NCI-H526 treated with DMSO at 0.1 percent for 48 hours (cell line): ENCODE measurements around the gene WFIKKN1.

ENCODE experiments used
- DNase-seq: peaks from one replicate; lab custom pipeline; 2025; lab: John Stamatoyannopoulos, UW

The WFIKKN1 gene

DNA sequence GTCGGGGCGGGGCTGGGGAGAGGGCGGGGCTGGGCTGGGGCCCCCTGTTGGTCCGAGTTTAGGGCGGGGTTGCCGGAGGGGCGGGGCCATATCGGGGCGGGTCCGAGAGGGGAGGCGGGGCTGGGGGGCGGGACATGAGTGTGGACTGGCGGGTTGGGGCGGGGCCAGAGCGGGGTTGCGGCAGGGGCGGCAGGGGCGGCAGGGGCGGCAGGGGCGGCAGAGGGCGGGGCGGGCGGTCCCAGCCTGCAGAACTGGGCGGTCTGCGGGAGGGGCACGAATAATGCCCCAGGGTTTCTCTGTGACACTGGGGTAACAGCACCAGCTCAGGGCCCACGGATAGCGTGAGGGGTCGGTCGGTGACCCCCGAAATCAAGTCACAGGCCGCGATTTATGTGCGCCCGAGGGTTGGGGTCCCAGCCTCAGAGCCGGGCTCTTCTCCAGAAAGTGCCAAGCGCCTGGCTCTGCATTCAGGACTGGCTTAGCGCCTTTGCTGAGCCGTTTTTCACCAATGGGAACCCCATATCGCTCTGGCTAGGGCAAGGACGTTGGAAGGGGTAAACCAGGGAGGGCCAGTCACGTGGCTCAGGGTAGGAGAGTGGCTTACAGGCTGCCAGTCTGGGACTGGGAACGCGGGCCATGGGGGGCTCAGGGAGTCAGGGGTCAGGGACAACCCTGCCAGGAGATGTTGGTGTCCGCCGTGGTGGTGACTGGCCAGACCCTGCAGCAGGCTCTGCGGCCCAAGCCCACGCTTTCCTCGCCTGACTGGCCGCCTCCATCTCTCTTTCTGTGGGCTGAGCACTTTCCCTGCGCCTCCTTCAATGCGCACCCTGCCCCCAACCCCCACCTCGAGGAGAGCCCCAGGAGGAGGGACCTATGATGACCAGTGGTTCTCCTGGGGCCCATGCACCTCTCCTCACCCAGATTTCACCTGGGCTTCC lies 6.6 kb downstream of the WFIKKN1 start:
- peak; percentile 61 for DNase-seq

DNA sequence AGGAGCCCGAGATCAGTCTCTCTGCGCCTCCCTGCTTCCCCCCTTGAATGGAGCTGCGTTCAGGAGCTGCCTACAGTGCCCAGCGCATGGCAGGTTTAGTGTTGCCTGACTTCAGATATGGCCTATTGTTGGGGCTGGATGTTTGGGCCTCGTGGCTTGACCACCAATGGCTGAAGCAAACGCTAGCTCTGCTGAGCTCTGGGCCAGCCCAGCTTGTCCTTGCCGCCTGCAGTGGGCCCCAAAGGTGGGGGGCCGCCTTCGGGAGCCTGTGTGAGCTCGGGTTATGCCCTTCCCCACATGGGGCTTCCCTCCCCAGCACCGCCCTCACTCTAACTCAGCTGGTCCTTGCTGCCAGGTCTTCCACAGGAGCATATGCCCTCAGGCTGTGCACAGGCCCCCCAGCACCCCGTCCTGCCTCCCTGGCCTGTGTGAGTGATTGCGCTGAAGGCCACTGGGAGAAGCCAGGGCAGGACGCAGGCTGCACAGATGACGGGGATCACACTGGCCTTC lies 7.3 kb downstream of the WFIKKN1 start:
- no peak for DNase-seq

DNA sequence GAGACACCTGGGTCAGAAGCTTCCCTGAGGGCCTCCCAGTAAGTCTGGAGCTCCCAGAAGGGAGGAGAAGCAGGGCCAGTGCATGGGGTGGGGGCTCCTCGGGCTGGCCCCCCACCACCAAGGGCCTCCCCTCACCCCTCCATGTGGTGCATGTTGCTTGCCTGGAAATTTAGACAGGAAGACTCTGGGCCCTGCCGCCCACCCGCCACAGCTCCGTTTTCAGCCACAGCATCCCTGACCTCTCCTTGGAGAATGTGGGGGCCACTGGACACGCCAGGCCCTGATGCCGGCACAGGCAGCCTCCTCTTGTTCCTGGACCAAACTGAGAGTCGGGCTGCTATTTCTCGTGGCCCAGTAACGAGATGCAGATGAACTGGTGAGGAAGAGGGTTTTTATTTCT lies 8.1 kb downstream of the WFIKKN1 start:
- DNase-seq = no peak

DNA sequence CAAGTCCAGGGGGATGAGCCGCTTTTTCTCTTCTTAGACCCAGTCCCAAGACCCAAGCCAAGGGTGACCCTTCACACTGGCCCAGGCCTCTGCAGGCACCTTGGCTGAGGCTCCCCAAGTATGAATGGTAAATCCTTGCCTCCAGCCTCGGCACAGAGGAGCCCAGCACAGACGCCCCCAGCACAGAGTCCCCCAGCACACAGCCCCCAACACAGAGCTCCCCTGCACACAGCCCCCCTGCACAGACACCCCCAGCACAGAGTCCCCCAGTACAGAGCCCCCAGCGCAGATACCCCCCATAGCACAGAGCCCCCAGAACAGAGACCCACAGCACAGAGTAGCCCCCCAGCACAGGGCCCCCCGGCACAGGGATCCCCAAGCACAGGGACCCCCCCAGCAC lies 9.8 kb downstream of the WFIKKN1 start:
- DNase-seq = no peak

DNA sequence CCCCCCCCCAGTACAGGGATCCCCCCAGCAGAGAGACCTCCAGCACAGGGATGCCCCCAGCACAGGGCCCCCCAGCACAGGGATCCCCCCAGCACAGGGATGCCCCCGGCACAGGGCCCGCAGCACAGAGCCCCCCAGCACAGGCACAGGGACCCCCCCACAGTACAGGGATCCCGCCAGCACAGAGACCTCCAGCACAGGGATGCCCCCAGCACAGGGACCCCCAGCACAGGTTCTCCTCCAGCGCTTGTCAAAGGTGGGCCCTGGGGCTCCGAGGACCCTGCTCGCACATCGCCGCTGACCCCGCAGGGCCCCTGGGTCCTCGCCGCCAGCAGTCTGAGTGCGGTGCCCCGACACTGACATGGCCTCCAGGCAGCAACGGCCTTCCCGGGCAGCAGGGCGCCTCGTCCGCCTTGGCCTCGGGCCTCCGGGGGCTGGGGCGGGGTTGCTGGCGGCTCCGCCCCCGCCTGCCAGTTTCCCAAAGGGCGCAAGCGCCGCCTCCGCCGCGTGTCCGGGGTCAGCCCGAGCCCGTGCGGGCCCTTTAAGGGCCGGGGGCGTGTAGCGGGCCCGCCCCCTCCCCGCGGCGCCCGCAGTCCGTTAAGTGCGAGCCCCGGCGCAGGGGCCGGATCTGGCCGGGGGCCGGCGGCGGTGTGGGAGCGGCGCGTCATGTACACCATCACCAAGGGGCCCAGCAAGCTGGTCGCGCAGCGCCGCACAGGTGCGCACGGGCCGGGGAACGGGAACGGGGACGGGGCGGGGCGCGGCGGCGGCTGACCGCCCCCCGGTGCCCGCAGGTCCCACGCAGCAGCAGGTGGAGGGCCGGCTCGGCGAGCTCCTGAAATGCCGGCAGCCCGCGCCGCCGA lies 10.8 kb downstream of the WFIKKN1 start, which contains the start of gene MCRIP2:
Gene MCRIP2, plus strand, starts transcription at position 503 of the 863 bp plus-strand sequence. Its CDS starts 164 bp downstream, at position 667.
- peak; percentile 46 for DNase-seq

DNA sequence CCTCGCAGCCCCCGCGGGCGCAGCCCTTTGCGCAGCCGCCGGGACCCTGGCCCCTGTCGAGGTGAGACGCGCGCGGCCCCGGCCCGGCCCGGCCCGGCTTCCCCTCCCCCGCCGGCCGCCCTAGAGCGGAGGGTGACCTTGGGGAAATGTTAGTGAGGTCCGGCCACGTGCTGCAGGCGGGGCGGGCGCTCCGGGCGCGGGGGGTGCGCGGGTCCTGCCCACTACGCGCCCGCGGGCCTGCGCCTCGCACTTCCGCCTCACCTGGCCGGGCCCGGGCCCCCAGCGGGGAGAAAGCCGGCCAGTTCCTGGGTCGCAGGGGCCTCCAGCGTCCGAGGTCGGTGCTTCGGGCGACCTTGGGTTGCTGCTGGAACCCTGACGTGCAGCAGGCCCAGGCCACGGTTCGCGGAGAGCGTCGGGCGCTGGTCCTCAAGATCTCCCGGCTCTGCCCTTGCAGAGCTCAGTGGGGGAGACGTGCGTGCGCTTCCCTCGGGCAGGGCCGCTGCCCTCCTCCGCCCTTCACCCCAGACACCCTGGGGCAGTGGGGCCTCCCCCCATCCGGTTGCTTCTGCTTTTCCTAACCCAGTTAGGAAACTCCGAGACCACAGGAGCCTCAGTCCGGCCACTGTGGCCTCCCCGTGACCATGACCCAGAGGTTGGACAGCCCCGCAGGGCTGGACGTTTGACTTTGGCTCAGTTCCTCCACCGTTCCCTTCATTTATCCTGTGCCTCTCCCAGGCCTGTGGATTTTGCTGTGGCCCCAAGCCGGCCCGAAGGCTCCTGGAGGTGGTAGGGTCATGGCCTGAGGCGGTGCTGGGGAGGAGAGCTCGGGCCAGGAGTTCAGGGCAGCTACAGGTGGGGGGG lies 11.6 kb downstream of the WFIKKN1 start:
- DNase-seq = no peak

DNA sequence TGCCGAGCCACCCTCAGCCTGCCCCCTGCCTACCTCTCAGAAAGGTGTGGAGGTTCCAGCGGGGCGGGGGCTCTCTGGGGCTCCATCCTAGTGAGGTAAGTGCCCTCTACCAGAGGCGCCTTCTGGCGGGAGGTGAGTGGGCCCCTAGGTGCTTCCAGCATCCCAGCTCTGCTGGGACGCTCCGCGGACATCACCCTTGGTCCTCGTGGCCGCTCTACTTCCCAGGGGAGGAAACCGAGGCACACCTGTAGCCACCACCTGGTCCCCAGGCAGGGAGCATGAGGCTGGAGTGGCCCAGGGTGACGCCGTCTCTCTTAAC lies 12.2 kb downstream of the WFIKKN1 start:
- DNase-seq = no peak

DNA sequence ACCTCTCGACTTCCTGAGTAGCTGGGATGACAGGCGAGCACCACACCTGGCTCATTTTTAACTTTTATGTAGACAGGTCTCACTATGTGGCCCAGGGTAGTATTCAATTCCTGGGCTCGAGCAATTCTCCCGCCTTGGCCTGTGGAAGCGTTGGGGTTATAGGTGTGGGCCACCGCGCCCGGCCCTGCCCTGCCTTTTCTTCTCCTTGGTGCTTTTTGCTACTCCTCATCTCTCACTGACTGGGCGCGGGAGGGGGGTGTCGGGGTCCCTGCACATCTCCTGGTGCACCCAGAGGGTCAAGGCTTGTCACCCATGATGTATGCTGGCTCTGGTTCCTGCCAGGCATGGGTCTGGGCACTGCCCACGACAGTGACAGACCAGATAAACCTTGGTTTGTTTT lies 13.8 kb downstream of the WFIKKN1 start:
- DNase-seq = no peak

DNA sequence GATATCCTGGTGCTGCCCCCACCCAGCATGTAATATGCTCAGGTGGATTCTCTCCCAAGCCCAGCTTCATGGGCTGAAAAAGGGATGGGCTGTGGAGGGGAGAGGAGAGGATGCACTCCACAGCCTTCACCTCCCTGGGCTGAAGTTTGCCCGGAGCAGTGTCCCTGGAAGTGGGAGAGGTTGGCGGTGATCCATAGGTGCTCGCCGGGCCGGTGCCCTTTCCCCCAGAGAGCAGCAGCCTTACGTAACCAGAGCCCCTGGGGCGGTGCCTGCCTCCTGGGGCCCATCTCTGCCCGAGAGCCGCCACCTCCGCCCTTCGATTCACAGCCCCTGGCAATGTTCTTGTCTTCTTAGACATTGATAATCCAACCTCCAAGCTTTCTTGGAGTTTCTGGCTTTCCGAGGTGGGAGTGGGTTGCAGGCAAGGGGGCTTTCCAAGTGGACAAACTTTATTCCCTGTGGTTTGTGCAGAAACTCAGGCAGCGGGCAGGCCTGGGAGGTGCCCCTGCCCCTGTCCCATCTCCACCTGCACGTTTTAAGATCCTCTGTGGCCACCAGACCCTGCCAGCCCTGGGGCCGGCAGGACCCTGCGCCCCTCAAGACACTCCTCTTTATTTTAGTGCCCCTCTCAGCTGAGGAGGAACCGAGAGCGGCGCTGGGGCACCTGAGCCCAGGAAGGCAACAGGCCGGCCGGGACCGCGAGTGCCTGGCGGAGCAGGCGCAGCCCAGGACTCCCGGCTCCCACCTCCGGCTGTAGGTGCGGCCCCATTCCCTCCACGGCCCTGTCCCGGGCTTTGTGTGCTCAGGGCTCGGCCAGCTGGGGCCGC lies 15.3 kb downstream of the WFIKKN1 start:
- no peak for DNase-seq

DNA sequence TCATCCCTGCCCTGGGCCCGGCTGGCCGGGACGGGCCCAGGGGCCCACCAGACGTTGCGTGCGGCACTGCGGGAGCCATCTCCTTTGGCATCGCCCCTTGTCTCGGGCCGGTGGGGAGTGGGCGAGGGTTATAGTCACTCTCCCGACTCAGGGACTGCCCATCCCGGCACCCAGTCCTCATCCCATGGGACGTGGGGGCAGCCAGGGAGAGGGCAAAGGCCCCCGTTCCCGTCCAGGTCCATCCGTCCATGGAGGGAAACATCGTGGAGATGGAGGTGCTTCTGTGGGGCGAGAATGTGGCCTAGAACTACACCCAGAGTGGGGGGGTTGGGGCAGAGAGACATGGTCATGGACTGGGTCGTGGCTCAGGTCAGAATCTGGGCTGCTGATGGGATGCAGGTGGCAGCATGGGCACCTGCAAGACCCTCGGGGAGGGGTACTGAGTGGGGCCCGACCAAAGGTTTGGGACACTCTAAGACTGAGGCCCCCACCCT lies 15.9 kb downstream of the WFIKKN1 start:
- DNase-seq = no peak

DNA sequence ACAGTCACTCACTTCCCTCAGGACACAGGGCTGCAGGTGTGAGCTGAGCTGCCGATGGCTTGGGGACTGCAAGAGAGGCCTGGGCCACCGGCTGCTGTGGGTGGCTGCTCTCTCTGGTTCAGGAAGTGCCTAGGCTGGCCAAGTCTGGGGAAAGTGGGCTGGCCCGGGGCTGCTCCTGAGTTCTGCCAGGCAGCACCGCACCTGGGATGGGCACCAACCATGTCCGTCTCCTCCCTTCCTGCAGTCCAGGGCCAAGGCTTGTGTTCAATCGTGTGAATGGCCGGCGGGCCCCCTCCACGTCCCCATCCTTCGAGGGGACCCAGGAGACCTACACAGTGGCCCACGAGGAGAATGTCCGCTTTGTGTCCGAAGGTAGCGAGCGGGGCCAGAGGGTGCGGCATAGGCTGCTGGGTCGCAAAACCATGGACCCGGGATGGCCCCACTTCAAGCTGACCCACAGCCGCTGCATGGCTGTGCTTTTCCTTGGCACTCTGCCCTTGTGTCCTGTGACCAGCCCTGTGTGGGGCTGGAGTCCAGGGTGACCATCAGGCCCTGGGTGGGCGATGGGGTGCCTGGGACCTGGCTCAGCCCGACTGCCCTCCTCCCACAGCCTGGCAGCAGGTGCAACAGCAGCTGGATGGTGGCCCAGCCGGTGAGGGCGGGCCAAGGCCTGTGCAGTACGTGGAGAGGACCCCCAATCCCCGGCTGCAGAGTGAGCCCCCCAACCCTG lies 16.6 kb downstream of the WFIKKN1 start:
- DNase-seq = no peak

DNA sequence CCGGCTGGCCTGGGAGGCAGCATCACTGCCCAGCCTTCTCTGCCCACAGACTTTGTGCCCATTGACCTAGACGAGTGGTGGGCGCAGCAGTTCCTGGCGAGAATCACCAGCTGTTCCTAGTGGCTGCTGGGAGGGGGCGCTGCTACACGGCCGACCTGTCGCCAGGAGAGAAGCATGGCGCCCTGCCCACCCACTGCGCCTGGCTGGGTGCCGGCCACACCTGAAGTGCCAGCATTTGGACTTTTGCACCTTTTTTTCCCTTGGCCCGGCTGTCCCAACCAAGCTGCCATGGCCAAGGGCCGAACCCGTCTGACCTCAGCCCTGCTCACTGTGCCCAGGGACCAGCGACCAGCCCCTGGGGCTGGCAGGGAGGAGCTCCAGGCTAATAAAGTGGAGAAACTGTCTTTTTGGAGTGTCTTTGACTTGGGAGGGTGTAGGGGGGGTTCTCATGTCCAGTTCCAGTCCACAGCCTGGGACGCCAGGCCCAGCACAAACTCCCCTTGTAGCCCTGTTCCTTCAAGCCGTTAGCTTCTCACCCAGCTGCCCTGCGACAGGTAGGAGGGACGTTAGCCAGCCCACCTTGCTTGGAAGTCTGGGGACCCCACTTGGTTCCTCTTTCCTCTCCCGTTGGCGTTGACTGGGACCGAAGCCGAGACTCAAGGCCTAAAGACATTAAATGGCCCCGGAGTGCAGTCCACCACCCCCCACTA lies 17.4 kb downstream of the WFIKKN1 start:
- peak; percentile 34 for DNase-seq

DNA sequence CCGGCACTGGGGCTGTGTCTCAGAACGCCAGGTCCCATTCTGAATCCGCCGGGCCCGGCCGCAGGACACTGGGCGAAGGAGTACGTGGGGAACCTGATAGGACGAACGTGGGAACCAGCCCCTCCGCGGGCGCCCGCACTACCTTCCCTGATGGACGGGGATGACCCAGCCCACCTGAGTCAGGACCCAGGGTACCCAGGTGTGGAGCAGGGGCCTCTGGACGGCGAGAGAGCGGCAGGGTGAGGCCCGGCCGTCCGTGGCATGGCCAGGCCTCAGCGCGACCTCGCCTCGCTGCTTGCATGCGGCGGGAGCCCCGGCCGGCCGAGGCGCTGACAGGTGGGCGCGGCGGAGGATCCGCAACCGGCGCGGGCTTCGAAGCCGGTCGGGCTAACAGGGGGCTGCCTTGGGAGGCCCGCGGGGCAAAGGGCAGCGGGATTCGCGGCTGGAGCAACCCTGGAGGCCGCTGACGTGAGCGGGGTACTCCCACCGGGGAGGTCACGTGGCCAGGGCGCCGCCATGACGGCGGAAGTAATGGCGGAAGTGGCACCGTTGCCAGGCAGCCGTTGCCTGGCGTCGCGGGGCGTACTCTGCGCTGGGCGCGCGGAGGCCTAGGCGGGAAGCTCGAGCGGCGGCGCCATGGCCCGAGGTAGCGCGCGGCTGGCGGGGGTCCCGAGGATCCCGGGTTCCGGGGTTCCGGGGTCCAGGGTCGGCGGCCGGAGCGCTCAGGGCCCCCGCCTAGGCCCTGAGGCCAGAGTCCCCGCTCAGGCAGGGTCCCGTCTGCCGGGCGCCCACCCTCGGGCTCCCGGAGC lies 18.2 kb downstream of the WFIKKN1 start, which contains the start of gene WDR90:
Gene WDR90, plus strand, starts transcription at position 585 of the 809 bp plus-strand sequence. Its CDS starts 52 bp downstream, at position 637.
- DNase-seq = peak; percentile 56

DNA sequence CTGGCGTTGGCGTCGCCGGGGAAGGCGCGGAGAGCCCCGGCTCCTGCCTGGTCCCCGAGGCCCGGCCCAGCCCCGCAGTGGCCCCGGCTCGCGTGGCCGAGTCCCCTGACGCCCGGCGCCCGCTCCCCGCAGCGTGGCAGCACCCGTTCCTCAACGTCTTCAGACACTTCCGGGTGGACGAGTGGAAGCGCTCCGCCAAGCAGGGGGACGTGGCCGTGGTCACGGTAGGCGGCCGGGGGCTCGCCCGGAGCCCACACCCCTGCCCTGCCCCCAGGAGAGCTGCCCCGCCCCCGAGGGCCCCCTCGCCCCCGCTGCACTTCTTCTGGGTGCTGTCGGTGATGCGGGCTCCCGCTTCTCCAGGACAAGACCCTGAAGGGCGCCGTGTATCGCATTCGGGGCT lies 18.8 kb downstream of the WFIKKN1 start:
- no peak for DNase-seq

DNA sequence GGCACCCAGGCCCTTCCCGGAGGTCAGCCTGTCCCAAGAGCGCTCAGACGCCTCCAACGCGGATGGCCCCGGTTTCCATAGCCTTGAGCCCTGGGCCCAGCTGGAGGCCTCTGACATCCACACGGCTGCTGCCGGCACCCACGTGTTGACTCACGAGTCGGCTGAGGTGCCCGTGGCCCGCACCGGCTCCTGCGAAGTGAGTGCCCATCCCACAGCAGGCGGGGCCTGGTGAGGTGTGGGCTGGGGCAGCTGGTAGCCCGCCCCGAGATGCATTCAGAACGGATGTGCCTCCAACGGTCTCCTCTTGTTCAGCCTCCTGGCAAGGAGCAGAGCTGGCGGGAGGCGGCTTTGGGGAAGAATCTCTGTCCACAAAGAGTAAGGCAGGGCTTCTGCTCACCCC lies 21.1 kb downstream of the WFIKKN1 start:
- DNase-seq = no peak

DNA sequence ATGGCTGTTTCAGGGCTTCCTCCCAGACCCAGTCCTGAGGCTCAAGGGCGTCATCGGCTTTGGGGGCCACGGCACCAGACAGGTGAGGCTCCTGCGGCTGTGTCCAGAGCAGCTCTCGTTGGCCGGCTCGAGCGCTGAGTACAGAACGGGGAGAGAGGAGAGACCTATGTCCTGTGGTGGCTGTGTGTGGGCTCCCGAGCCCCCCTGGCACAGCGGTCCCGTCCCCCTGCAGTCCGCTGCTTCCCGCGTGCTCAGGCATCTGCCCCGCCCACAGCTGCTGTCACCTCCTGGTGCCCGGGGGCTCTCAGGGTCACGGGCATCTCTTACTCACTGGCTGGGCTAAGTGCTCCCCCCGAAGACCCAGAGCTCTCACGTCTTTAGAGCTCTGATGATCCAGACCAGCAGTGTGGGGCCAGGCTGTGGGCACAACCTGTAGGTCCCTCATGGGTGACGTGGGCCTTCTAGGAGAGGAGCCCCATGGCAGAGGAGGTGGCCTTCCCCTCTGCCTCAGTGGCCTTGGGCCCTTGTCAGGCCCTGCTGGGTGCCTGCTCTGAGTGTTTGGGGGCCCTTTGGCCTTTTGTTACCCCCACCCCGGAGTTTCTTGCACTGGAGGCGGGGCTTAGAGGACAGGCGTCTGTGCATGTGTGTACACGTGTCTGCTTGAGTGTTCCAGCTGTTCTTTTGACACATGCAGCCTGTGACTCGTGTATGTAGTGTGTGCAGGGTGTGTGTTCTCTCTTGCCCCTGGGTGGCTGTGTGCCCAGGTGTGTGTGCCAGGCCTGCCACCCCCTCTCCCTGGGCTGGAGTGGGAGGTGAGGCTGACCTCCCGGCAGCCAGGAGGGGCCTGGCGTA lies 21.9 kb downstream of the WFIKKN1 start:
- no peak for DNase-seq

DNA sequence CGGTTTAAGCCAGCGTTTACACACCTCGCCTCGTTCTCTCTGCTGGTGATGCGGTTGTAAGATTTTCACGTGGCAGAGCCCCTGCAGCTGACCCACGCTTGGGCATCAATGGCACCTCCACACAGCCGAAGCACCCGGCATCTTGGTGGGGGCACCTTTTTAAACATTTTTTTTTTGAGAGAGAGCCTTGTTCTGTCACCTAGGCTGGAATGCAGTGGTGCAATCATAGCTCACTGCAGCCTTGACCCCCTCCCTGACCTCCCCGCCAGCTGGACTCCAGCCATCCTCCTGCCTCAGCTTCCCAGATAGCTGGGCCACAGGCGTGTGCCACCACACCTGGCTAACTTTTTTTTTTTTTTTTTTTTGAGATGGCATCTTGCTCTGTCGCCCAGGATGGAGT lies 23.2 kb downstream of the WFIKKN1 start:
- no peak for DNase-seq
